NCI-H1436 treated with DMSO at 0.1 percent for 48 hours (cell line): Measurements from ENCODE around the gene NRM.
A peak's percentile ranks its signal among the peaks of the same experiment; 100 is the strongest.
"Not testable (repeated sequence)": the region's sequence is repeated elsewhere in the genome, so short reads cannot be mapped to it uniquely, and the experiment has no call there.

Experiments
- DNase-seq: peaks from one replicate; lab custom pipeline; 2025; lab: John Stamatoyannopoulos, UW

NRM gene, protein sequence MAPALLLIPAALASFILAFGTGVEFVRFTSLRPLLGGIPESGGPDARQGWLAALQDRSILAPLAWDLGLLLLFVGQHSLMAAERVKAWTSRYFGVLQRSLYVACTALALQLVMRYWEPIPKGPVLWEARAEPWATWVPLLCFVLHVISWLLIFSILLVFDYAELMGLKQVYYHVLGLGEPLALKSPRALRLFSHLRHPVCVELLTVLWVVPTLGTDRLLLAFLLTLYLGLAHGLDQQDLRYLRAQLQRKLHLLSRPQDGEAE

GRCh38 chr6:30690403-30691207 lies at the start of gene NRM:
Gene NRM, minus strand, starts transcription at chr6:30690984. Its CDS starts 10 bp downstream, at chr6:30690974.
- peak; percentile 61 for DNase-seq

DNA sequence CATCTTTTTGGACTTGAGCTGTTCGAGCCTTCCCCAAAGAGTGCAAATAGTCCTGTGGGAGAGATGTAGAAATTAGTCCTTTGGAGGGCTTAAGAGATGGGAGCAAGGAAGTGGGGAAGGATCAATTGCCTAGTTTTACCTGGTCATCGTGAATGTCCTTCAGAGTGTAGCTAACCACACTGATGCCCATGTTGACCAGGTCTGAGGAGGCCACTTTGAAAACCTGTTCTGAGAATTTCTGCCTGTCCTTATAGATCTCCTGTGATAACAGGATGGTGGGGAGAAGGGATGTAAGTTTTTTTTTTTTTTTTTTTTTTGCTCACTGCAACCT lies 49.7 kb upstream of the NRM start:
- no peak for DNase-seq

DNA sequence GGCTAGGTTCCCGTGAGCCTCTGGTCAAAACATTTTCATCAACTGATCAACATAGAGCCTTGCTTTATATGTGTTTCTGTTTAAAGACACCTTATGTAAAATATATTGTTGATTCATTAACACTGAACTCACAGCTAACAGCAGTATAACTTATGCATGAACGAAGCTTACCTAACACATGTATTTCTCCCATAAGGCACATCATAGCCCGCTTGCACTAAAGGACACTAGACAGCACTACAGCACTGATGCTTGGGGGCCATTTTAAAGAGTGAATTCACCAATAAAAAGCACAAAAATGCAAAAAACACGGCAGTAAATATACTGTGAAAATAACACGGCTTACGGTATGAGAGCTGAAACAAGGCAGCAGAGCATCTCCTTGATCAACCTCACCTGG lies 47.7 kb upstream of the NRM start:
- no peak for DNase-seq

DNA sequence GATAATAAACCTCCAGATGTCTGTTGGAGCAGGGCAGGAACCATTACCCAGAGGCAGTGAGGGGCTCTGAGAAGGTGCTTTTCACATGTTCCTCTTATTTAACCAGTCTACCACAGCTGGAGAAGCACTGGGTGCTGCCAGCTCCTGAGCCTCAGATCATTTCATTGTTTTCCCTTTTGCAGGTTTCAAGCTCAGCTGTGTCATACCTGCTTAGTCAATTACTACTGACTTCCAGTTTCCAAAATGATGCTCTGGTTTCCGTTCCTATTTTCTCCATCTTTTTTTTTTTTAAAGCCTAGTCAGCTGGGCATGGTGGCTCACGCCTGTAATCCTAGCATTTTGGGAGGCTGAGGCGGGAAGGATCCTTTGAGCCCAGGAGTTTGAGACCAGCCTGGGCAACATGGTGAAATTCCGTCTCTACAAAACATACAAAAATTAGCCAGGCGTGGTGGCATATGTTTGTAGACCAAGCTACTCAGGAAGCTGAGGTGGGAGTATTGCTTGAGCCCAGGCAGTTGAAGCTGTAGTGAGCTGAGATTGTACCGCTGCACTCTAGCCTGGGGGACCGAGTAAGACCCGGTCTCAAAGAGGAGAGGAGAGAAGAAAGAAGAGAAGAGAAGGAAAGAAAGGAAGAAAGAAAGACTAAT lies 45.0 kb upstream of the NRM start:
- no peak for DNase-seq

GRCh38 chr6:30732237-30732943 lies 41.6 kb upstream of the NRM start:
- DNase-seq = no peak

DNA sequence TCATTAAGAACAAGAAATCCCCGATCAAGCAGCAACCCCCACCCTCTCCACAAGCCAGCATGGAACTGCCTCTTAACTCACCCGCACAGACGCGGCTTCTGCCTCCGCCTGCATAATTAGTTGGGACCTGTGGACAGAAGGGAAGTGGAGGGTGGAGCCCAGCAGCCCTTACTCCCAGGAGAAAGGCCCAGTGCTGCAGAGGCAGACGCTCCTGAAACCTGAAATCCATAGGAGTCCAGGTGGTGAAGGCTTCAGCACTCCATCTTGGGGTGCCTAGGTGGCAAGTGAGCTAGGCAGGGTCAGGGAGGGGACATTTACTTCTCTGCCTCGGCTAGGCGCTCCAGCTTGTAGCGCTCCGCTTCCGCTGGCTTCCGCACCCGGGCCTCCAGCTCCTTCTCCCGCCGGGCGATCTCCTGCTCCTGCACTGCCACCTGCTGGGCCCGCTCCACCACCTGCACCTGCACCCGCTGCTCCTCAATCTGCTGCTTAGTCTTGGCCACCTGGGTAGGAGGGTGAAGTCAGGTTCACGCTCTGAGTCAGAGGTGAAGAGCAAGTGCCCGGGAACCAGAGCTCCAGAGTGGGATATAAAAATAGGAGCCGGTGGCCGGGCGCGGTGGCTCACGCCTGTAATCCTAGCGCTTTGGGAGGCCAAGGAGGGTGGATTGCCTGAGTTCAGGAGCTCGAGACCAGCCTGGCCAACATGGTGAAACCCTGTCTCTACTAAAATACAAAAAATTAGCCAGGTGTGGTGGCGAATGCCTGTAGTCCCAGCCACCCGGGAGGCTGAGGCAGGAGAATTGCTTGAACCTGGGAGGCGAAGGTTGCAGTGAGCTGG lies 40.0 kb upstream of the NRM start:
- DNase-seq = peak; percentile 52

DNA sequence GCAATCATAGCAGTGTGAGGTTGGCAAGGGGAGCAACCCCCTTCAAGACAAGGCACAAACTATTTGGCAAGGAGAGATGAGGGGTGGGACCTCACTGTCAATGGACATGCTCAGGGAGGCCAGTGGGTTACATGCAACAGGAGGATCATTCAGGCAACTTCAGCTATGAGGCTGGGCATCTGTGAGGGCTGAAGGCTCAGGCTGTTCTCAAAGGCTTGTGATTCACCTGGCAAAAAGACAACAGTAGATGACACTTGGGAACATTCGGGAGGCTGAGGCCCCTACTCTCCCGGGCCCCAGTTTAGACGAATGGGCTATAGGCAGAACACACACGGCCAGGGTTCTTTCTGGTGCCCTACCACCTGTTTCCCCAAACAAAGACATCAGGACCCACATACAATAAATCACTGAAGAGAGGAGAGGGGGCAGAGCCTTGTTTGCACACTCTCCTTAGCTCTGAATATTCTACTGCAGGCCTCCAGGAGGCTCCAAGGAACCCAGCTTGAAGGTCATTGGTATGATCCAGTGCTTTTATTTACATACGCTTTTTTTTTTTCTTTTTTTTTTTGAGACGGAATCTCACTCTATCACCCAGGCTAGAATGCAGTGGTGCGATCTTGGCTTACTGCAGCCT lies 37.3 kb upstream of the NRM start:
- no peak for DNase-seq

GRCh38 chr6:30726506-30727413 lies 36.0 kb upstream of the NRM start:
- no peak for DNase-seq

GRCh38 chr6:30725713-30726505 lies 35.1 kb upstream of the NRM start:
- no peak for DNase-seq

GRCh38 chr6:30724906-30725667 lies 34.3 kb upstream of the NRM start:
- DNase-seq = no peak

DNA sequence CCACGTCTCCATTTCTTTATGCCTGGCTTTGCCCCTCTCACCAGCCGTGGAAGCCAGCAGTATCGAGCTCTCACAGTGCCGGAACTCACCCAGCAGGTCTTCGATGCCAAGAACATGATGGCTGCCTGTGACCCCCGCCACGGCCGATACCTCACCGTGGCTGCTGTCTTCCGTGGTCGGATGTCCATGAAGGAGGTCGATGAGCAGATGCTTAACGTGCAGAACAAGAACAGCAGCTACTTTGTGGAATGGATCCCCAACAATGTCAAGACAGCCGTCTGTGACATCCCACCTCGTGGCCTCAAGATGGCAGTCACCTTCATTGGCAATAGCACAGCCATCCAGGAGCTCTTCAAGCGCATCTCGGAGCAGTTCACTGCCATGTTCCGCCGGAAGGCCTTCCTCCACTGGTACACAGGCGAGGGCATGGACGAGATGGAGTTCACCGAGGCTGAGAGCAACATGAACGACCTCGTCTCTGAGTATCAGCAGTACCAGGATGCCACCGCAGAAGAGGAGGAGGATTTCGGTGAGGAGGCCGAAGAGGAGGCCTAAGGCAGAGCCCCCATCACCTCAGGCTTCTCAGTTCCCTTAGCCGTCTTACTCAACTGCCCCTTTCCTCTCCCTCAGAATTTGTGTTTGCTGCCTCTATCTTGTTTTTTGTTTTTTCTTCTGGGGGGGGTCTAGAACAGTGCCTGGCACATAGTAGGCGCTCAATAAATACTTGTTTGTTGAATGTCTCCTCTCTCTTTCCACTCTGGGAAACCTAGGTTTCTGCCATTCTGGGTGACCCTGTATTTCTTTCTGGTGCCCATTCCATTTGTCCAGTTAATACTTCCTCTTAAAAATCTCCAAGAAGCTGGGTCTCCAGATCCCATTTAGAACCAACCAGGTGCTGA lies 33.3 kb upstream of the NRM start:
- not testable (repeated sequence) for DNase-seq

- not testable (repeated sequence) for DNase-seq
These were observed 32.5 kb upstream of the NRM start for GRCh38 chr6:30723159-30723842.

- DNase-seq = no peak
These were observed 31.7 kb upstream of the NRM start for GRCh38 chr6:30722280-30723112.

- DNase-seq = not testable (repeated sequence)
These were observed 31.2 kb upstream of the NRM start for GRCh38 chr6:30722025-30722279.

GRCh38 chr6:30721198-30722024 lies 30.6 kb upstream of the NRM start:
- DNase-seq = peak; percentile 45
